Heart right ventricle (tissue), 16 donors: ENCODE data around the gene MFSD8. TPM values are rescaled to one million over a fixed set of nuclear protein-coding genes. Genes with fewer than 3 reads are reported as not detected.

Source experiments
- ATAC-seq, 8 donors: fragments of 200-7000 bp; cut with Tn5 transposase; one replicate each; pipeline ENCODE4 v1.9.1; 2020; ENCODE audit warnings: mild to moderate bottlenecking in 8 of 8, moderate library complexity in 8 of 8, moderate number of reproducible peaks in 1 of 8
- DNase-seq, 2 donors: peaks; one replicate each; pipeline ENCODE4 v3.0.0-alpha.2; 2020
- H3K27ac ChIP-seq, 10 donors: fragments of 200-600 bp; sonication (generic) in 2 of 10; one replicate each; pipeline versions ENCODE4 v1.5.0 to v1.8.0; 2020 to 2022; ENCODE audit warnings: mild to moderate bottlenecking in 3 of 10
- H3K27me3 ChIP-seq, 7 donors: fragments of 200-600 bp; one replicate each; pipeline ENCODE4 v1.8.0; 2021 to 2022; ENCODE audit warnings: mild to moderate bottlenecking in 2 of 7
- H3K36me3 ChIP-seq, 9 donors: fragments of 200-600 bp; sonication (generic) in 1 of 9; one replicate each; pipeline versions ENCODE4 v1.5.0 to v1.8.0; 2020 to 2022; ENCODE audit warnings: mild to moderate bottlenecking in 2 of 9
- H3K4me1 ChIP-seq, 9 donors: fragments of 200-600 bp; sonication (generic) in 1 of 9; one replicate each; pipeline versions ENCODE4 v1.5.0 to v1.8.0; 2020 to 2022; ENCODE audit warnings: mild to moderate bottlenecking in 4 of 9
- H3K4me3 ChIP-seq, 10 donors: fragments of 200-600 bp; sonication (generic) in 2 of 10; one replicate each; pipeline versions ENCODE4 v1.5.0 to v1.8.0; 2020 to 2022; ENCODE audit warnings: mild to moderate bottlenecking in 7 of 10, moderate library complexity in 2 of 10
- H3K9me3 ChIP-seq, 11 donors: fragments of 200-600 bp in 10 of 11; sonication (generic) in 2 of 11; one replicate each; pipeline versions ENCODE4 v1.5.0 to v1.8.0; 2013 to 2022; ENCODE audit warnings: mild to moderate bottlenecking in 2 of 11, control low read depth in 1 of 11, moderate library complexity in 1 of 11
- CTCF ChIP-seq, 9 donors: fragments of 200-600 bp; sonication (generic) in 2 of 9; IDR thresholded peaks; one replicate each; pipeline versions ENCODE4 v1.5.0 to v1.8.0; 2021 to 2022; ENCODE audit warnings: antibody characterized with exemption in 9 of 9, mild to moderate bottlenecking in 5 of 9, moderate library complexity in 1 of 9
- WGBS, 2 donors: extraction: QIAGEN DNeasy Blood & Tissue Kit; methylation state at CpG; one replicate each; pipeline ENCODE4 v1.1.7; 2013; ENCODE audit warnings: inconsistent platforms in 1 of 2; 5-methylcytosine and 5-hydroxymethylcytosine counted together
- intact Hi-C, 10 donors: fragments of 100-400 bp; cut with DNase I; formaldehyde crosslinking; loops; one replicate each; pipeline versions ENCODE4 v1.11.1 to v1.14.2; 2022
- polyA plus RNA-seq, 2 donors: library from polyadenylated mRNA; stranded (reverse); fragments of 200-250 nt; gene quantifications; one replicate each; pipeline ENCODE4 v1.2.3, GENCODE V29; 2013
- total RNA-seq, 10 donors: library from RNA; stranded (reverse); fragmentation: NEBNext Ultra II Directional in 3 of 10; extraction: Animal tissue kit (Norgen Biotek cat#: 25700) in 3 of 10; gene quantifications; one replicate each; pipeline versions ENCODE4 v1.2.1 to v1.2.4, GENCODE V29; 2021 to 2023
- donor health status: Arrhythmogenic right ventricular cardiomyopathy.
- donor health status: ischemic (EF 13 %, LVEDD 7.1; RV severe dilation, severe dysfunction).
- donor health status: healthy with polysubstance abuse.
- donor health status: DM: no; HTN: yes; CAD: no.
- donor health status: DM: no; HTN: no; CAD: no.
- donor health status: ischemic (EF 25% LVEDD 6.9; RV normal size, moderate dysfunction).
- donor health status: ischemic (EF 25% LVEDD 5.7; RV mildly dilated, moderate dysfunction).
- donor health status: healthy.
- donor health status: DM: yes; HTN: yes; CAD: no.
- donor health status: Ischemic cardiomyopathy.
- donor health status: ischemic (EF 35%, LVEDD 5.7; RV mildly dilated, moderate dysfunction).
- donor health status: nonischemic (EF 11% LVEDD 7.7; RV severe dilation, severe dysfunction).
- donor health status: DM: yes; HTN: yes; CAD: no.
- donor health status: PGD.
- donor health status: ischemic (EF 29% LVEDD 5.4; RV normal size, mild dysfunction).
- donor health status: nonischemic (EF 23%, LVEDD 6.1; RV moderate dilation, normal function).

Gene MFSD8
- total and polyA plus RNA-seq, 12 donors, result 3.7 to 15.0 (median 11.0) TPM

- H3K4me1 ChIP-seq, result peaks cover 0 to 24% (median 15%) of the 10 kb centered on the region in 9 donors
- intact Hi-C loops, result loop anchor here in 1 of 10 donors (10.0 kb wide), 1 partner anchor 85 kb away; the partner anchor contains the start of gene HSPA4L
- DNase-seq (no peak), ATAC-seq (peak in 1 of 8 donors; percentile 52)
- H3K9me3 ChIP-seq, result no peaks in the 10 kb centered on the region
- no peak for TF ChIP-seq CTCF (IDR thresholded peaks at IDR 0.05)
- H3K4me3 ChIP-seq, result no peak overlapping the region
- peaks cover 0 to 3% (median 0%) of the 10 kb centered on the region in 9 donors for H3K36me3 ChIP-seq
- H3K27ac ChIP-seq, result peak overlapping the region in 7 of 10 donors; percentile 27 to 73 (median 61)
- H3K27me3 ChIP-seq, result no peaks in the 10 kb centered on the region
These were observed 94.7 kb downstream of the MFSD8 start for GRCh38 chr4:127870281-127870680.

- ATAC-seq (no peak), DNase-seq (no peak)
- H3K4me3 ChIP-seq, result no peak overlapping the region
- intact Hi-C loops, result no loop called here
- TF ChIP-seq CTCF (IDR thresholded peaks at IDR 0.05), result no peak
- 95 to 98% methylated on average over 2 of the region's 2 CpGs for WGBS, 2 donors
- peaks cover 0 to 24% (median 15%) of the 10 kb centered on the region in 9 donors for H3K4me1 ChIP-seq
- no peaks in the 10 kb centered on the region for H3K27me3 ChIP-seq
- no peaks in the 10 kb centered on the region for H3K36me3 ChIP-seq
- H3K27ac ChIP-seq, result no peak overlapping the region
- H3K9me3 ChIP-seq, result no peaks in the 10 kb centered on the region
These were observed 96.8 kb downstream of the MFSD8 start for GRCh38 chr4:127868196-127868595.

Other genes with a start within 250 kb of the MFSD8 start
- not detected for gene SLC25A31, start 234.8 kb downstream of the MFSD8 start, total RNA-seq
- gene SLC25A31, start 234.8 kb downstream of the MFSD8 start, polyA plus RNA-seq, result not detected
- gene HSPA4L, start 182.9 kb downstream of the MFSD8 start, total RNA-seq, result 10 to 100 TPM in 6 of 10 donors, 1 to 10 TPM in 4; 2.4 to 21.9 (median 15.6) TPM
- 1 to 10 TPM; 1.2 to 1.8 TPM for gene HSPA4L, start 182.9 kb downstream of the MFSD8 start, polyA plus RNA-seq
- 1 to 10 TPM in 2 of 10 donors, under 1 TPM in 8; 0.25 to 3.7 (median 0.62) TPM for gene PLK4, start 84.3 kb downstream of the MFSD8 start, total RNA-seq
- gene PLK4, start 84.3 kb downstream of the MFSD8 start, polyA plus RNA-seq, result under 1 TPM; 0.22 to 0.43 TPM
- gene ABHD18, start 233 bp upstream of the MFSD8 start, total RNA-seq, result 10 to 100 TPM; 12.6 to 55.9 (median 30.4) TPM
- gene ABHD18, start 233 bp upstream of the MFSD8 start, polyA plus RNA-seq, result 1 to 10 TPM; 4.7 to 6.3 TPM
- gene LARP1B, start 96.1 kb upstream of the MFSD8 start, total RNA-seq, result 10 to 100 TPM; 14.5 to 20.3 (median 18.9) TPM
- gene LARP1B, start 96.1 kb upstream of the MFSD8 start, polyA plus RNA-seq, result 10 to 100 TPM; 17.4 to 19.9 TPM